ENCODE data around the gene MYH7.

MYH7 gene

DNA sequence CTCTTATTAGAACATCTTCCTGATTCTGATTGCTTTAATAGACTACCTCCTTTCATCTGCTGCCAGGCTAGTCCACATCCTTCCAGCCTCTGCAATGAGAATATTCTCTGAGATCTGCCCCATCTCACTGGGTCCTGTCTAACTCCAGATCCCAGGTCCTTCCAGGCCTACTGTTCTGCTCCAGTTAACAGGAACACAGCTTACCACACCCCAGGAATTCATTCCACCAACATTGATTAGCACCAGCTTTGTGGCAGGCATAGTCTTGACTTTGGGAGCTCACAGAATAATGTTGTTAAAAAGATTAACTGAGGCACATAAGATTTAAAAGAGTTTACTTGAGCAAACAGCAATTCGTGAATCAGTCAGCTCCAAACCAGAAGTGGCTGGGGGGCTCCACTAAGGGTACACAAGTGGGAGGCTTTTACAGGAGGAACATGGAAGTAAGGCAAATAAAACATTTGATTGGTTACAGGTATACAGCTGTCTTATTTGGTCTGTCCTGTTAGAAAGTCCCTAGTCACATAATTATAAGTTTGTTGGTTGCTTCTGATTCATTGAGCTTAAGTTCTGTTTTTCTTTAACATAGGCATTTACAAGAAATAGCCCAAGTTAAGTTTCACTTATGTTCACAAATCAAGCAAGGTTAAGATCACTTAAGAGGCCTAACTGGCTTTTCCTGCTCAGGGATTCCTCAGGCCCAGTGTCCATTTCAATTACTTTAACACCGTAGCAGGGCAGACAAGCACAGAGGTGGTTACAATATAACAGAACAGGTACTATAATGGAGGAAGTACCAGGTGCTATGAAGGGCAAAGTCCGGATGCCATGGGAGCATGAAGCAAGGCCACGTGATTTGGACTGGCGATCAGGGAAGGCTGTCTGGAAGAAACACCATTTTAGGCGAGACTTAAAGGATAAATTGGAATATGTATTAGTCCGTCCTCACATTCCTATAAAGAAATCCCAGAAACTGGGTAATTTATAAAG, 12.2 kb upstream of the MYH7 start:
- DNase-seq (ENCODE audit: low spot score): no peak

DNA sequence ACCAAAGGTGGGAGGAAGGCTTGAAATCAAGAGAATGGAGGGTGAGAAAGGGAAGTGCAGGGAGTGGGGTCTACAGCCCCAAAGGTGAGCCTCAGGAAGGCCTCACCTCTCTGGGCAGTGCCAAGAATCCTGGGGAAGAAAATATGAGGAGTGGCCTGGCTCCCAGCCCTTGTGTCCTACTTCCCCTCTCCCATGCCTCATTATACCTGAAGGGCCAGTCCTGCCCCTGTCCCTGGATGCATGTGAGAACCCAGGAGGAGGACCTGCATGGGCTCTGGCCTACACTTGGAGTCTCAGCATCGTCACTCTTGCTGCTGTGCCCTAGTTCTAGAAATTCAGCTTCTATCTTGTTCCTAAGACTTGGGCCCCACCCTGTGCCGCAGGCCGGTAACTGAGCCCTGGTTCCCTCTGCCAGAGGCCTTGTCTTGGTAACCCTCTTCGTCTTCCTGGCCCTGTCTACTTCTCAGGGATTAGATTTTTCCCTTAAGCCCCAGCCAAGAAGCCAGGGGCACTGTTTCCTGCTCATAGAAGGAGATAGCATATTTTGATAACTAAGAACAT, 10.9 kb upstream of the MYH7 start:
- no peak for DNase-seq (ENCODE audit: low spot score)

- no peak for DNase-seq (ENCODE audit: low spot score)
Observed at GRCh38 chr14:23445773-23446172, 10.3 kb upstream of the MYH7 start.

GRCh38 chr14:23444314-23444713, 8.9 kb upstream of the MYH7 start:
- DNase-seq (ENCODE audit: low spot score): no peak

DNA sequence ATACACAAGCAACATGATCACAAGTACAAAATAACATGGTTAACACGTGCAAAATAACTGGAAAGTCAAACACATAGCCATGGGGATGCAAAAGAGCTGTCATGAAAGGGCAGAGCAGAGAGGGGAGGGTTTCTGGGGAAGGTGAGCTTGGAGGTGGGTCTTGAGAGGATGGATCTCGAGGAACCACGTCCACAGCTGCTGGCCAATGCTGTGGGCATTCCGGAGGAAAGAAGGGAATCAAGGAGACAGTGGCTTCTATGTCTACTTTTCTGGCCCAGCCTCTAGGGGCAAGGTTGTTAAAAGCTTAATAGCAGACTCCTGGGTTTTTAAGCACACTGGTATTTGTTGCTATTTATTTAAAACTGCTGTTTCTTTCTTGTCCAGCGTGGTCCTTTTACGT, 8.4 kb upstream of the MYH7 start:
- DNase-seq (ENCODE audit: low spot score): no peak

DNA sequence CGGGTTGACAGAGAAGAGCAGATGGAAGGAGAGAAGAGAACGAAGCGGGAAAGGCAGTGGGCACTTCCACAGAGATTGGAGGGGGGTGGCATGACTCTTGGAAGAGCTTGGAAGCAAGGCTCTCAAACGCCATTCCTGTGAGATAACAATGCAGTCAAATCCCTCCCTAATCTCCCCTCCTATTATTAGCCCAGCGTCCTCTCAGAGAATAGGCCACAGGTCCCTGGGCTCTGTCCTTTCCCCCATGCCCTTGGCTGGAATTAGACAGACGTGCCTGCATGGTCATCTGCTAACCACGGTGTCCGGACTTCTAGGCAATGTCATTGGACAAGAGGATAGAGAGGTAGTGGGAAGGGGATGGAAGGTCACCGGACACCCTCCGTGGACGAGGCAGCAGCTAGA, 8.0 kb upstream of the MYH7 start:
- no peak for DNase-seq (ENCODE audit: low spot score)

DNA sequence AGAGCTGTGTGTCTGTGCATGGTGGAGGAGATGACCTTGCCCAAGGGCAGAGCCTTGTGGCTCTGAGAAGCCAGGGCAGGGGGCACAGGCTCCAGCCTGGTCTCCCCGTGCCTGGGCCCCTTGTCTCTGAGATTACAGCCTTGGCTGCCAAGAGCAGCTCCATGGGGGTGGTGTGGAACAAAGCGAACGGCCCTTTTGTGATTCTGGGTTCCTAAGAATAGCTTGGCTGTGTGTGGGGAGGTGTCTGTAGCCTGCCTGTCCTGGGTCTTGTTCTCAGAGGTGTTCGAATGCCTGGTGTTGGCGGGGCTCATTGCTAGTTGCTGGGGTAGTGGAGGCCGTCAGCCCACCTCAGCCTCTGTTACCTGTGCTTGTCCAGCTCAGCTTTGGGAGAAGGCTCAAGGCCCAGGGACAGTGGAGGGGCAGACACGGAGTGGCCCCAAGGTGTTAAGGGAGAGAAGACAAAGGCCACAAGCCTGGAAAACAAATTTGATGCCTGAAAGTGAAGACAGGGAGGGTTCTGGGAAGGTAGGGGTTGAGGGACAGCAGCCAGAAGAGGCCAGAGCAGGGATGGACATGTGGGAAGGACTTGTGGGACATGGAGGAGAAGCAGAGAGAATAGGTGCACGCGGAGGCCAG, 7.4 kb upstream of the MYH7 start:
- DNase-seq (ENCODE audit: low spot score): no peak

- DNase-seq (ENCODE audit: low spot score): no peak
Observed at GRCh38 chr14:23441076-23441475, 5.6 kb upstream of the MYH7 start.

DNA sequence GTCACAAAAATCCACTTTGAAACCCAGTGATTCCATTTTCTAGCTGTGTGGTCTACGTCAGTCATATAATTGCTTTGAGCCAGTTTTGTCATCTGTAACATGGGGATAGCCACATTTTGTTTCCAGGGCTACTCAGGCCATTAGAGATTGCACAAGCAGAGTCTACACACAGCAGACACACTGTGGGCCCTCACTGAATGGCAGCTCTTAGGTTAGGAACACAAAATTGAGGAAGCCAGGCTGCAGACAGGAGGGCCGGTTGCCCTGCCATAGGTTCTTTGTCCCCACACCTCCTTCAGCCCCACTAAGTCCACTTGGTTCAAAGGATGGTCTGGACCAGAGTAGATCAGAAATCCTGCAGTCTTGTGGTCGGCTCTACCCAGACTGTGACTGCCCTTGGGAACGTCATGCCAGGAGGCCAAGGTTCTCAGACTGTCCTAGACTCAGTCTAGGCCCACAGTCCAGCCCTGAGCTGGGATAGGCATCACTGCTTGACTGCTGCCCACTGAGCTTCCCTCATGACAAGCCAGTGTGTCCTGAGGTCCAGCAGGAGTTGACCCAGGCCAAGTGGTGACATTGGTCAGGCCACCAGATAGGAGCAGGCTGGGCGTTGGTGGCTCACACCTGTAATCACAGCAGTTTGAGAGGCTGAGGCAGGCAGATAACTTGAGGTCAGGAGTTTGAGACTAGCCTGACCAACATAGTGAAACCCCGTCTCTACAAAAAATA, 3.8 kb upstream of the MYH7 start:
- DNase-seq (ENCODE audit: low spot score): no peak

DNA sequence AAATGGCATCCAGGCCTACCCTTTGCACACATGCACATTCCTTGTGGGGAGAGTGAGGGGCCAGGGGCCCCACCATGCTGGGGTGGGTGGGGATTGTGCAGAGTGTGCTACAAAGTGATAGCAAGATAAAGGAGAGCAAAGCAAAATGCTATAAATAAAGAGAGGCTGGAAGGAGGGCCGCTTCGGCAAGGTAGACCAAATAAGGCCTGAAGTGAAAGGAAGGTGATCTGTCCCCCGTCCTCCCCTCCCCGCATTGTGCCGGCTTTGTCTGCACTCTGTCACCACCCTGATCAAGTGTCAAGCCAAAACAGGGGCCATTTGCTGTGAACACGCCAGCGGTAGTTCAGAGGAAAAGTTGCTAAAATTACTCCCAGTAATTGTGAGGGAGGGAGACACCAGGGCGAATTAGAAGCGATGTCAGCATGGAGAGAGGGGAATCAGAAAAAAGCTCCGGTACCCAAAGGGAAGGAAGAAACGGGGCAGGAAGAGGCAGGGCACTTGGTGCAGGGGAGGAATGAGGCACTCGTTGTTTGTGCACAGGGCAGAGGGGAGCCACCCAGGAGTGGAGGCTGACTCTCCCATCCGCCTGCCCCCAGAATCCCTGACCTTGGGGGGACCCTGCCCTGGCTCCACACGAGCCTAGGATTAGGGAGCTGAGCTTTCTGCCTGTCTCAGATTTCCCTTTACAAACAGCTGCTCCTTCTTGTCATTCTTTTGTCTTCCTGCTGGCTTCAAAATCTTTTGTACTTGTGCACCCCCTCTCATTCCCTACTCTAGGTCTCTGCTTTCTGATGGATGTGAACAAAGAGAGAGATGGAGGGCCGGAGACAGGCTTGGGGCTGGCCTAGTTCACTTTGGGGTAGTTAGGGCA, 2.9 kb upstream of the MYH7 start:
- DNase-seq (ENCODE audit: low spot score): peak; percentile 37

GRCh38 chr14:23437133-23438100, 2.0 kb upstream of the MYH7 start:
- DNase-seq (ENCODE audit: low spot score): no peak

- peak; percentile 67 for DNase-seq (ENCODE audit: low spot score)
Observed at GRCh38 chr14:23436327-23437132, 1.1 kb upstream of the MYH7 start.

- DNase-seq (ENCODE audit: low spot score): no peak
Observed at GRCh38 chr14:23434488-23435222, 805 bp downstream of the MYH7 start.

- DNase-seq (ENCODE audit: low spot score): no peak
Observed at GRCh38 chr14:23433457-23433856, 2.0 kb downstream of the MYH7 start.

DNA sequence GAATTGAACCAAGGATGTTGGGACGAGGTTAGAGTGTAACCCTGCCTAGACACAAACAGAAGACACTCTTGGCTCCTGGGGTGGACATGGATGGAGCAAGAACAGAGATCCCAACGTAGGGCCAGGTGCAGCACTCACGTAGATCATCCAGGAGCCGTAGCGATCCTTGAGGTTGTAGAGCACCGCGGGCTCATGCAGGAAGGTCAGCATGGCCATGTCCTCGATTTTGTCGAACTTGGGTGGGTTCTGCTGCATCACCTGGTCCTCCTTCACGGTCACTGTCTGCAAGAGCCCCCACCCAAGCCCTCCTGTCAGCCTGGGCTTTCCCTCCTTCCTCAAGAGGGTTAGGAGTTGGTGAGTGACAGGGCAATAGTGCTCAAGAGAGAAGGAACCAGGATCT, 2.5 kb downstream of the MYH7 start:
- no peak for DNase-seq (ENCODE audit: low spot score)

DNA sequence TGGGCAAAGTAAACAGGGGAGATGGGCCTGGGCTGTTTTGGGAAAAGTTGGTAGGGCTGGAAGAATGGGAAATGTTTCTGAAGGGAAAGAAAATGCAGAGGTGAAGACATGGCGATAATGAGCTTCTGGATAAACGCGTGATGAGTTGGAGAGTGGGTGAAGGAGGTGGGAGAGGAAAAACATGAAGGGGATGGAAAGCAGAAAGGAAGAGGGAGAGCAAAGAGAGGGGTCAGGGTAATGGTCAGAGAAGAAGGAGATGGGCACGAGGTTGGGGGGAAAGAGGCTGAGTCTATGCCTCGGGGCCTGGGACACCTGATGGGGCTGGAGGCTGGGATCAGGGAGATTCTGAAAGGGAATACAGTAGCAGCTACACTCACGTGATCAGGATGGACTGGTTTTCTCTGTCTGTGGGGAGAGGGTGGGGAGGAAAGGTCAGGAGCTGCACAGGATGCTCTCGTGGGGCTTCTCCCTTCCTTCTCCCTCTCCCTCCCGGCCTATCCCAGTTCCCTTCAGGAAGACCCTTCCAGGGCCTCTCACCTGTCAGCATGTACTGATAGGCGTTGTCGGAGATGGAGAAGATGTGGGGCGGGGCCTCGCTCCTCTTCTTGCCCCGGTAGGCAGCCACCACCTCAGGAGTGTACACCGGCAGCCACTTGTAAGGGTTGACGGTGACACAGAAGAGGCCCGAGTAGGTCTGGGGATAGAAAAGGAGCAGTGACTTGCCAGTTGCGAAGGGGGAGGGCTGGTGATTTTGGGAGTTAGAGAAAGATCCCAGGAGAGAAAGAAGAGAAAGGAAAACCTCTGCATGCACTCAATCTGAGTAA, 3.1 kb downstream of the MYH7 start:
- DNase-seq (ENCODE audit: low spot score): no peak

DNA sequence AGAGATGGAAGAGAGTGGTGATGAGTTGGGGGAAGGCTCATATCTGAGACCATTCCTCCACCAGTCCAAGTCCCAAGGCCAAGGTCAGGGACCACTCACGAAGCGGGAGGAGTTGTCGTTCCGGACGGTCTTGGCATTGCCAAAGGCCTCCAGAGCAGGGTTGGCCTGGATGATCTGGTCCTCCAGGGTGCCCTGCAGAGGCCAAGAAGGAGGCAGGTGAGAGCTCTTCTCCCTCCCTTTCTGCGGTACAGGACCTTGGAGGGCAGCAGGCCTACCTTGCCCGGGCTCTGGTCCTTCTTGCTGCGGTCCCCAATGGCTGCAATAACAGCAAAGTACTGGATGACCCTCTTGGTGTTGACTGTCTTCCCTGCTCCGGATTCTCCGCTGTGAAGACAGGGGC, 4.0 kb downstream of the MYH7 start:
- DNase-seq (ENCODE audit: low spot score): no peak

Data from SK-N-DZ (cell line).